ENCODE results near the gene IL5RA.

Gene IL5RA

GRCh38 chr3:3064297-3064696 is 45.9 kb downstream of the IL5RA start:
- DNase-seq, result no peak

- DNase-seq, result no peak
These were observed 50.5 kb downstream of the IL5RA start for GRCh38 chr3:3059645-3060044.

- no peak for DNase-seq
These were observed 56.2 kb downstream of the IL5RA start for GRCh38 chr3:3053974-3054373.

GRCh38 chr3:3038201-3038991 is 71.8 kb downstream of the IL5RA start:
- DNase-seq, result no peak

DNA sequence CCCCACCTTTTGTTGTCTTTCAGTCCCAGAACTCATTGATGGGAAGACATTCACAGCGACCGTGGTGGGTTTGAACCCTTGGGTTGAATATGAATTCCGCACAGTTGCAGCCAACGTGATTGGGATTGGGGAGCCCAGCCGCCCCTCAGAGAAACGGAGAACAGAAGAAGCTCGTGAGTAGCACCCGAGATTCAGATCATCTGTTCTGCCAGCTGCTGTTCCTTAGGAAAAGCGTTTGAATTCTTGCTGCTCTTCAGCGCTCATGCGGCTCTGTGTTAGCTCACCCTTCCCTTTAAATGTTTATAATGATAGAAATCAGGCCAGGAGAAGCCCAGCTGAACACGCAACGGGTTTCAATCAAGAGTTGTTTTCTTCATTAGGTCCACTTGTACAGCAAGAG is 73.0 kb downstream of the IL5RA start:
- no peak for DNase-seq

DNA sequence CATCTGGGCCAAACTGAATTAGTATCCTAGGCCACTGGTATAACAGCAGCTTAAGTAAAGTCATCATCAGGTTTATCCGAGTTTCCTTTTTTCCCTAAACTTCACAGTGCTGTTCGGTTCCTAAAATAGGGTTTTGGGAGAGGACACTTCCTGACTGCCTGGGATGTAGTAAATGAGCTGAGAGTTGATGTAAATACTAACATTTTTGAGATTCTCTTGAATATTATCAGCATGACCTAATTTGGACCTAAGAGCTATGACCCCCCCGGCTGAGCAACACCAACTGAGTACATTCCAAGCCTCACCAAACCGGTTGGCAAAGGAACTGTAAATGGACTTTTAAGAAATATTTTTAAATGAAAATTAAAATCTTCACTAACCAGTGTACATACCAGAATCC is 78.8 kb downstream of the IL5RA start:
- no peak for DNase-seq

DNA sequence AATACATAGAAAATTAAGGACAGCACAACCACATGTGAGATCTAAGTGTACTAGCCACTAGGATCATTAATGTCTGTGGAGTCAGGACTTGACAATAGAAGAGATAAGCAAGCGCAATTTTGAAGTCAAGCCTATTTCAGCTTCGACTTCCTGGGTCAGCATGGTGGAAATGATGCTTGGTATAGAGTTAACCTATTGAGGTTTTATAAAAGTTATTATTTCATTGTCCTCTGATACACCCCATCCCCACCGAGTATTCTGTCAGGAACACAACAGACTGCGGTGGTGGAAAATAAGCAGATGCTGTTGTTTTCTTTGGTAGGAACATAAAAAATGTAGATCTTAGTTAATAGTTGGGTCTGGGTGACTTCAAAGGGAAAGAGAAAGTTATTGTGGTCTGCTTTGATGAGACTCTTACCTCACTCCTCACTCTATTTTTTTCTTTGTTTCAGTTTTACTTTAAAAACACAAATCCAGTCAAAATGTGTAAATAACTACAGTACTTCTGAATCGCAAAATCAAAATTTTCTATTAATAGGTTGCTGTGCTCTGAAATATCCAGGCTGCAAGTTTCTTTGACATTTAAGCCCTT is 82.1 kb downstream of the IL5RA start:
- no peak for DNase-seq

DNA sequence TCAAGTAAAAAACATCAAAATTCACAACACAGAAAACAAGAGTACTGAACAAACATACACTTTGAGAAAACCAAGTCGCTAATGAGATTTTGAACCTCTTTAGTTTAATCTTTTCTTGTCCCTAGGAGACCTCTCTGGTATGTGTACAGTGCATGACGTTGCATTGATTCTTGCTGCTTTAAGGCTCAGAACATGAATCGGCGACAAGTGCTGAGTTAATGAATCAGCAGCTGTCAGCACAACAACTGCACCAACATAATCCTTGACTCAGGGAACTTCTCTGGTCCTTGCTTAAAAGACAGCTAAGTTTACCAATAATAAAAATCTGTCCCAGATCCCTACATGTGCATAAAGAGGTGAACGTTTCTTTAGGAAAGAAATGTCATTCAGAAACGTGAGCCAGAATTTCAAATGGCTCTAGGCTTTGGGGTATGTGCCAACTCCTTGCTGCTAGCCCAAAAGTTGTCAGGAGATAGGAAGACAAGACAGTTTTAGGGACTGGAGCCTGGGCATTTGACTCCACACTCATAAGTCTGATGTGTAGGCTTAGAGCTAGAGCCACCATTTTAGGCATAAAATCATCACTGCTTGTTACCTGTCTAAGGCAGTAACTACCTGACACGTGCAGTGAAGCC is 86.9 kb downstream of the IL5RA start:
- DNase-seq, result no peak

- DNase-seq, result no peak
These were observed 90.0 kb downstream of the IL5RA start for GRCh38 chr3:3020209-3020608.

Measured in NCI-H2227 treated with DMSO at 0.1 percent for 48 hours (cell line).